MM.1S (cell line): ENCODE measurements around the gene PTPN18.

Source experiments
- DNase-seq: peaks from one replicate; pipeline ENCODE4 v3.0.0-alpha.2; 2015
- H2AFZ ChIP-seq: fragments of 300-600 bp; sonication (generic); 2 replicates; pipeline ENCODE4 v1.6.0; 2016; ENCODE audit warnings: antibody characterized with exemption, low read length
- H3F3A ChIP-seq: fragments of 300-600 bp; sonication (generic); 2 replicates; pipeline ENCODE4 v1.6.1; 2016; ENCODE audit warnings: mild to moderate bottlenecking, antibody characterized with exemption, low read length, moderate library complexity, mixed read lengths; ENCODE audit not compliant: insufficient read depth
- H3K27ac ChIP-seq: fragments of 300-600 bp; sonication (generic); 2 replicates; pipeline ENCODE4 v1.5.1; 2016; ENCODE audit warnings: mild to moderate bottlenecking, low read length
- H3K27me3 ChIP-seq: fragments of 300-600 bp; sonication (generic); replicated peaks from 2 replicates; pipeline ENCODE4 v1.6.0; 2016; ENCODE audit warnings: low read length; ENCODE audit not compliant: insufficient read depth
- H3K36me3 ChIP-seq: fragments of 300-600 bp; sonication (generic); replicated peaks from 2 replicates; pipeline ENCODE4 v1.6.1; 2016; ENCODE audit warnings: mild to moderate bottlenecking, low read length, mixed read lengths; ENCODE audit not compliant: insufficient read depth
- H3K4me1 ChIP-seq: fragments of 300-600 bp; sonication (generic); 2 replicates; pipeline ENCODE4 v1.6.1; 2016; ENCODE audit warnings: low read length, mixed read lengths
- H3K4me2 ChIP-seq: fragments of 300-600 bp; sonication (generic); 2 replicates; pipeline ENCODE4 v1.6.0; 2016; ENCODE audit warnings: low read depth, low read length
- H3K4me3 ChIP-seq: fragments of 300-600 bp; sonication (generic); 2 replicates; pipeline ENCODE4 v1.5.1; 2016; ENCODE audit warnings: low read length, mixed read lengths
- H3K79me2 ChIP-seq: fragments of 300-600 bp; sonication (generic); 2 replicates; pipeline ENCODE4 v1.6.1; 2016; ENCODE audit warnings: mixed run types, low read length, mixed read lengths
- H3K9ac ChIP-seq: fragments of 300-600 bp; sonication (generic); 2 replicates; pipeline ENCODE4 v1.6.1; 2016; ENCODE audit warnings: low read length, mixed read lengths
- H3K9me2 ChIP-seq: fragments of 300-600 bp; sonication (generic); replicated peaks from 2 replicates; pipeline ENCODE4 v1.6.1; 2016; ENCODE audit warnings: mild to moderate bottlenecking, low read length, mixed read lengths; ENCODE audit not compliant: insufficient read depth
- H3K9me3 ChIP-seq: fragments of 300-600 bp; sonication (generic); replicated peaks from 2 replicates; pipeline ENCODE4 v1.6.1; 2016; ENCODE audit warnings: mild to moderate bottlenecking, low read length, mixed read lengths; ENCODE audit not compliant: insufficient read depth
- H4K20me1 ChIP-seq: fragments of 300-600 bp; sonication (generic); 2 replicates; pipeline ENCODE4 v1.6.1; 2016; ENCODE audit warnings: mild to moderate bottlenecking, low read length, moderate library complexity, mixed read lengths; ENCODE audit not compliant: insufficient read depth
- CTCF ChIP-seq: fragments of 300-600 bp; sonication (generic); IDR thresholded peaks from 2 replicates; pipeline ENCODE4 v1.5.1; 2016; ENCODE audit warnings: antibody characterized with exemption, low read length, mixed read lengths
- EZH2 ChIP-seq: fragments of 300-600 bp; sonication (generic); optimal IDR thresholded peaks from 2 replicates; pipeline ENCODE3; 2017; ENCODE audit warnings: low read depth, mild to moderate bottlenecking, antibody characterized with exemption, low read length, mixed read lengths
- EZH2phosphoT487 ChIP-seq: fragments of 300-600 bp; sonication (generic); IDR thresholded peaks from 2 replicates; pipeline ENCODE4 v1.6.1; 2018; ENCODE audit warnings: antibody characterized with exemption, low read length

Gene PTPN18

GRCh38 chr2:130313812-130314334, 42.0 kb upstream of the PTPN18 start:
- no peak overlapping the region for H3K4me2 ChIP-seq
- no peaks in the 10 kb centered on the region for H3K36me3 ChIP-seq
- no peaks in the 10 kb centered on the region for H3K4me1 ChIP-seq
- TF ChIP-seq EZH2 (no peak), EZH2phosphoT487 (no peak), CTCF (no peak)
- no peak for DNase-seq
- H3K4me3 ChIP-seq: no peak overlapping the region
- H4K20me1 ChIP-seq: no peaks in the 10 kb centered on the region
- no peak overlapping the region for H3K27ac ChIP-seq
- H3K9me2 ChIP-seq: no peaks in the 10 kb centered on the region
- H3K9me3 ChIP-seq: no peaks in the 10 kb centered on the region
- H3K79me2 ChIP-seq: no peaks in the 10 kb centered on the region
- no peak overlapping the region for H2AFZ ChIP-seq
- no peak overlapping the region for H3K9ac ChIP-seq
- no peaks in the 10 kb centered on the region for H3F3A ChIP-seq
- H3K27me3 ChIP-seq: no peaks in the 10 kb centered on the region

- Histone ChIP-seq H3K9me2 (no peaks in the 10 kb centered on the region), H3K79me2 (no peaks in the 10 kb centered on the region), H3K4me1 (no peaks in the 10 kb centered on the region), H3K36me3 (no peaks in the 10 kb centered on the region), H3K9me3 (no peaks in the 10 kb centered on the region), H3K27ac (no peak overlapping the region), H4K20me1 (no peaks in the 10 kb centered on the region), H3K4me2 (no peak overlapping the region), H3K27me3 (no peaks in the 10 kb centered on the region), H3F3A (no peaks in the 10 kb centered on the region), H3K4me3 (no peak overlapping the region), H2AFZ (no peak overlapping the region), H3K9ac (no peak overlapping the region)
- DNase-seq: no peak
- no peak for TF ChIP-seq EZH2
- no peak for TF ChIP-seq EZH2phosphoT487
- no peak for TF ChIP-seq CTCF
These were observed 41.5 kb upstream of the PTPN18 start for GRCh38 chr2:130314377-130314776.

GRCh38 chr2:130316596-130316995, 39.3 kb upstream of the PTPN18 start:
- Histone ChIP-seq H4K20me1 (no peaks in the 10 kb centered on the region), H3K4me3 (no peak overlapping the region), H3K4me2 (no peak overlapping the region), H3F3A (no peaks in the 10 kb centered on the region), H3K9me3 (no peaks in the 10 kb centered on the region), H3K27ac (no peak overlapping the region), H3K9me2 (no peaks in the 10 kb centered on the region), H3K9ac (no peak overlapping the region), H3K27me3 (no peaks in the 10 kb centered on the region), H3K79me2 (no peaks in the 10 kb centered on the region), H2AFZ (no peak overlapping the region), H3K36me3 (no peaks in the 10 kb centered on the region), H3K4me1 (no peaks in the 10 kb centered on the region)
- DNase-seq: no peak
- TF ChIP-seq EZH2: no peak
- no peak for TF ChIP-seq CTCF
- TF ChIP-seq EZH2phosphoT487: no peak
